Mucosa of stomach (tissue), 1 donor: ENCODE data around the gene STIM1.
"Not testable (repeated sequence)": the region's sequence is repeated elsewhere in the genome, so short reads cannot be mapped to it uniquely, and the experiment has no call there.

Source experiments
- H3K27me3 ChIP-seq: one replicate; pipeline ENCODE4 v1.7.0; 2013; ENCODE audit warnings: mild to moderate bottlenecking, low read length; ENCODE audit not compliant: control insufficient read depth, insufficient read depth
- H3K36me3 ChIP-seq: one replicate; pipeline ENCODE4 v1.7.0; 2013; ENCODE audit warnings: low read length; ENCODE audit not compliant: control insufficient read depth, insufficient read depth
- H3K4me1 ChIP-seq: one replicate; pipeline ENCODE4 v1.7.0; 2013; ENCODE audit warnings: mild to moderate bottlenecking, low read length; ENCODE audit not compliant: control insufficient read depth, insufficient read depth
- H3K4me3 ChIP-seq: one replicate; pipeline ENCODE4 v1.7.0; 2013; ENCODE audit warnings: low read length
- H3K9ac ChIP-seq: one replicate; pipeline ENCODE4 v1.7.0; 2013; ENCODE audit warnings: mild to moderate bottlenecking, low read length, moderate library complexity
- H3K9me3 ChIP-seq: one replicate; pipeline ENCODE4 v1.7.0; 2013; ENCODE audit warnings: mild to moderate bottlenecking, low read length, moderate library complexity; ENCODE audit not compliant: control insufficient read depth
- donor health status: Pancreatic carcinoma.

The STIM1 gene

DNA sequence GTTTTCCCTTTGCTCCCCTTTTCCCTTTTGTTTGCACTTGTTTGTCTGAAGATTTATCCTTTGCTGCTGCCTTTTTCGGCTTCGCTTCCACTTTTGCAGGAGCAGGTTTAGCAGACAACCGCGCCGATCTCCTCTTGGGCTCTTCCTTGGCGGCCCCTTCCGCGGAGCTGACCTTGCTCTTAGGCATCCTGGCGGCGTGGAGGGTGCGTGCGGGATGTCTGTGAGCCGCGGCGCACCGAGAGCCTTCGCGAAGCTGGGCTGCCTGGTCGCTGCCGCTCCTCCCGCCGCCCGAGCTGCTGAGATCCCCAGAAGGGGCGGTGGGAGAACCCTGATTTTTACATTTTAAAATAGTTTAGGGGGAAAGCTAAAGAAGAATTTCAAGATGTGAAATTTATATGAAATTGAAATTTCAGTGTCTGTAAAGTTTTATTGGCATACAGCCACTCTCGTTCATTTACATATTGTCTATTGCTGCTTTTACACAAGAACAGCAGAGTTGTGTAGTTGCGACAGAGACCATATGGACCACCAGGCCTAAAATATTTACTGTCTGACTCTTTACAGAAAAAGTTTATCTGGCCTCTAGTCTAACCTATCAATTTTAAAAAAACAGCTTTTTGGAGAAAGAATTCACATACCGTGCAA lies 133.9 kb downstream of the STIM1 start:
- Histone ChIP-seq H3K27me3 (no peaks in the 10 kb centered on the region), H3K4me1 (no peaks in the 10 kb centered on the region), H3K36me3 (no peaks in the 10 kb centered on the region), H3K9ac (no peak overlapping the region), H3K9me3 (no peaks in the 10 kb centered on the region), H3K4me3 (no peak overlapping the region)

DNA sequence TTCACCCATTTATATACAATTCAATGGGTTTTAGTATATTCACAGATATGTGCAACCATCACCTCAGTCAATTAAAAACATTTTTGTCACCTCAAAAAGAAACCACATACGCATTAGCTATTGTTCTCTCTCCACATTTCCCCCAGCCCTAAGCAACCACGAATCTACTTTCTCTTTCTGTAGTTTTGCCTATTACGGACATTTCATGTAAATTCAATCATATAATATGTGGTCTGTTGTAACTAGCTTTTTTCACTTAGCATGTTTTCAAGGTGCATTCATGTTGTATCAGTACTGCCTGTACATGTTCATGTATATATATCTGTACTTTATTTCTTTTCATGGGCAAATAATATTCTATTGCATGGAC lies 134.4 kb downstream of the STIM1 start:
- no peak overlapping the region for H3K9ac ChIP-seq
- H3K27me3 ChIP-seq = no peaks in the 10 kb centered on the region
- no peaks in the 10 kb centered on the region for H3K36me3 ChIP-seq
- H3K4me3 ChIP-seq = no peak overlapping the region
- no peaks in the 10 kb centered on the region for H3K4me1 ChIP-seq
- no peaks in the 10 kb centered on the region for H3K9me3 ChIP-seq

GRCh38 chr11:3990406-3990805 lies 134.9 kb downstream of the STIM1 start:
- Histone ChIP-seq H3K9ac (no peak overlapping the region), H3K27me3 (no peaks in the 10 kb centered on the region), H3K9me3 (no peaks in the 10 kb centered on the region), H3K4me3 (no peak overlapping the region), H3K4me1 (no peaks in the 10 kb centered on the region), H3K36me3 (no peaks in the 10 kb centered on the region)

GRCh38 chr11:3992964-3993363 lies 137.5 kb downstream of the STIM1 start:
- Histone ChIP-seq H3K36me3 (no peaks in the 10 kb centered on the region), H3K4me1 (no peaks in the 10 kb centered on the region), H3K9me3 (no peaks in the 10 kb centered on the region)

GRCh38 chr11:3994030-3994640 lies 138.7 kb downstream of the STIM1 start:
- no peaks in the 10 kb centered on the region for H3K4me1 ChIP-seq
- H3K27me3 ChIP-seq = no peaks in the 10 kb centered on the region
- H3K9me3 ChIP-seq = no peaks in the 10 kb centered on the region
- H3K9ac ChIP-seq = no peak overlapping the region
- H3K4me3 ChIP-seq = no peak overlapping the region
- no peaks in the 10 kb centered on the region for H3K36me3 ChIP-seq

More at GRCh38 chr11:3992964-3993363, 137.5 kb downstream of the STIM1 start:
- Histone ChIP-seq H3K4me3 (no peak overlapping the region), H3K27me3 (no peaks in the 10 kb centered on the region), H3K9ac (no peak overlapping the region)

DNA sequence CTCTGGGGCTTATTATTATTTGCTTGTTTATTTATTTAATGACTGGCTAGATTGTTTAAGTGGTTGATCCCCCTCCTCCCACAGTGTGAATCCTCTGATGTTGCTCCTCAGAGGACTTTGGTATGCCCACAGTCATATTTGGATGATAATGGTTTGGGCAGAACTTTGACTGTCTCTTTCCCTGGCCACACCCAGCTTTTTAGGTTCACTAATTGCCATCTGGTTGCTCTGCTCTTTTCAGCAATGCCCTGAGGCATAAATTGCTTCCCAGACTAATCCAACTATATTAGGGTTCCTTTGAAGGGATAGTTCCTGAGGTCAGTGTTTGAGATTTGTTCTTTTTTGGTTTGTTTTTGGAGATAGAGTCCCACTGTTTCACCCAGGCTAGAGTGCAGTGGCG lies 139.8 kb downstream of the STIM1 start:
- Histone ChIP-seq H3K9ac (no peak overlapping the region), H3K4me1 (no peaks in the 10 kb centered on the region), H3K4me3 (no peak overlapping the region), H3K9me3 (no peaks in the 10 kb centered on the region), H3K36me3 (no peaks in the 10 kb centered on the region), H3K27me3 (no peaks in the 10 kb centered on the region)

DNA sequence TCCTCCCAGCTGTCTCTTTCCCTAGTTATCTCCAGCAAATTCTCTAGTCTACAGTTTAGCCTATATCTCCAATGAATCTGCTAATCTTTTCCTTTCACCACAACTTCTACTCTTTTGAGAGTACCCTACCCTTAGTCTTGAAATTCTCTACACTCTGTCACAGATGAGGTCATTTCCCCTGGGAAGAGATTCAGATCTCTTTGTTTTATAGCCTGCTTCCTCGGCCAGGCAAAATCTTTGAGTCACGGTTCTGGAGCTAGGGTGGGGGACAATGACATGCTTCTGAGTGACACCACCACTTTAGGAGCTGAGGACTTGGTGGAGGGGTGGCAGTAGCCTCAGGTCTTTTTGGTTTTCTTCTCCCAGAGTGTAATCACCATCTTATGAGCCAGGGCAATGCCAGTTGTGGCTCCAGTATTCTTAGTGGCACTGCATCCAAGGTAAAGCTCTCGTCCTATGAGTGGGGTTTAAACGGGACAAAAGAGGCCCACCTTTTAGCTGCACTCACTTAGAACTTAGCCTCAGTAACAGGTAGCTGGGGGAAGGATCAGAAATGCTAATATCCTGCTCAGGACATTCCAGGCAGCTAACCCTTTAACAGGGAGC lies 140.6 kb downstream of the STIM1 start:
- Histone ChIP-seq H3K4me3 (no peak overlapping the region), H3K9ac (no peak overlapping the region), H3K27me3 (no peaks in the 10 kb centered on the region), H3K9me3 (no peaks in the 10 kb centered on the region), H3K36me3 (no peaks in the 10 kb centered on the region), H3K4me1 (no peaks in the 10 kb centered on the region)

GRCh38 chr11:3996651-3997050 lies 141.2 kb downstream of the STIM1 start:
- no peaks in the 10 kb centered on the region for H3K36me3 ChIP-seq
- no peak overlapping the region for H3K9ac ChIP-seq
- H3K4me3 ChIP-seq = no peak overlapping the region
- H3K4me1 ChIP-seq = no peaks in the 10 kb centered on the region
- H3K27me3 ChIP-seq = no peaks in the 10 kb centered on the region
- no peaks in the 10 kb centered on the region for H3K9me3 ChIP-seq

GRCh38 chr11:4004753-4005152 lies 149.3 kb downstream of the STIM1 start:
- not testable (repeated sequence) for H3K9ac ChIP-seq, H3K4me1 ChIP-seq, H3K36me3 ChIP-seq, H3K4me3 ChIP-seq, H3K9me3 ChIP-seq, H3K27me3 ChIP-seq

DNA sequence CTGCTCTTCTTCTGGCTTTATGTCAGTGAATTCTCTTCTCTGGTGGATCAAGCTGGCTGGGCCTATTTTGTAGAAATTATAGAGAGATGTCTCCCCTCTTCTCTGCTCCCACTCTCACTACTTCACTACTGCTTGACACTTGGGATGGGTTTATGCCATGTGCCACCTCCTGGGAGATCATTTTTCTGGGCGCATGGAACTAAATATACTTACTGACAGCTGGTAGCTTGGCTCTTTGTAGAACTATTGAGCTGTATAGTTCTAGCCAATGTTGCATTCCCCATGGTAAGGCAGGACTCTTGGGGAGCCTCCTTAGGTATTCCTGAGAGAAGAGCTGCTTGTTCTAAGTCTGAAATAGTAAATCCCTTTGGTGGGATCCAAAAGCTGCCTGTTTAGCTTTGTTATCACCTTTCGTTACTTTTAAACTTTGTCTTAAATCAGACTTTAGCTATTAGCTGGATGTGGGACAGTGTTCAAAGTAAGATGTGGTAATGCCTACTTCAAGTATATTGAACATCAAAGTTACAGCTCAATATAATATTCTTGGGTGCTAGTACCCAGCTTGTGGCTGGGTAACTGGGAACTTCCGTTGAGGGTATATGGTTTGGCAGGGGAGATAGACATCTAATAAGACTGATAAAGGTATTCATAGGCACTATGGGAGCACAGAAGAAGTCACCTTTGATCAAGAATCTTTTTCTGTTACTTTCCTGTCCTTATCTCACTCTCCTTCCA lies 151.6 kb downstream of the STIM1 start:
- H3K36me3 ChIP-seq = no peaks in the 10 kb centered on the region
- H3K9ac ChIP-seq = no peak overlapping the region
- H3K27me3 ChIP-seq = no peaks in the 10 kb centered on the region
- no peak overlapping the region for H3K4me3 ChIP-seq
- H3K9me3 ChIP-seq = no peaks in the 10 kb centered on the region
- H3K4me1 ChIP-seq = no peaks in the 10 kb centered on the region

DNA sequence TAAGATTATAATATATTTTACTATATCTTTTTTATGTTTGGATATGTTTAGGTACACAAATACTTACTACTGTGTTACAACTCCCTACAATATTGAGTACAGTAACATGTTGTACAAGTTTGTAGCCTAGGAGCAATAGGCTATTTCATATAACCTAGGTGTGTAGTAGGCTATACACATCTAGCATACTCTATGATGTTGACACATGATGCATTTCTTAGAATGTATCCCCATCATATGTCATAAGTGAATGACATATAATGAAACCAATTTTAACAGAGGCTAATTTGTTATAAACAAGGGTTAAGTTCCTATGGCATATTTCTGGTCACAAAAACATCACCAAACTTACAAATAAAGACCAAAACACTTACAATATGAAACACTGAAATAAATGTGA lies 152.7 kb downstream of the STIM1 start:
- no peaks in the 10 kb centered on the region for H3K4me1 ChIP-seq
- H3K9ac ChIP-seq = no peak overlapping the region
- no peaks in the 10 kb centered on the region for H3K36me3 ChIP-seq
- no peak overlapping the region for H3K4me3 ChIP-seq
- no peaks in the 10 kb centered on the region for H3K27me3 ChIP-seq
- no peaks in the 10 kb centered on the region for H3K9me3 ChIP-seq

DNA sequence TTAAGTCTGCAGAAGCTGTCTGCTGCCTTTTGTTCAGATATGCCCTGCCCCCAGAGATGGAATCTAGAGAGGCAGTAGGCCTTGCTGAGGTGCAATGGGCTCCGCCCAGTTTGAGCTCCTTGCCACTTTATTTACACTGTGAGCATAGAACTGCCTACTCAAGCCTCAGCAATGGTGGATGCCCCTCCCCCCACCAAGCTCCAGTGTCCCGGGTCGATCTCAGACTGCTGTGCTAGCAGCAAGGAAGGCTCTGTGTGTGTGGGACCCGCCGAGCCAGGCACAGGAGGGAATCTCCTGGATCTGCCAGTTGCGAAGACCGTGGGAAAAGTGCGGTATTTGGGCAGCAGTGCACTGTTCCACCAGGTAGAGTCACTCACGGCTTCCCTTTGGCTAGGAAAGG lies 161.1 kb downstream of the STIM1 start:
- not testable (repeated sequence) for H3K4me3 ChIP-seq, H3K27me3 ChIP-seq, H3K4me1 ChIP-seq, H3K9ac ChIP-seq, H3K36me3 ChIP-seq, H3K9me3 ChIP-seq
